HT-29 (cell line): ENCODE results near the gene MIDN. TPM values are rescaled to one million over a fixed set of nuclear protein-coding genes. Genes with fewer than 3 reads are reported as not detected.

Experiments used
- DNase-seq: peaks from one replicate; pipeline ENCODE4 v3.0.0-alpha.2; 2015; ENCODE audit warnings: low spot score
- total RNA-seq: library from RNA; depleted of rRNA; stranded (reverse); fragments of >200 nt; shearing (Covaris generic); gene quantifications from 2 replicates; pipeline ENCODE4 v1.2.3, GENCODE V29; 2014

MIDN gene
- total RNA-seq, 1 experiment from 2014 or later: 38.6 TPM

DNA sequence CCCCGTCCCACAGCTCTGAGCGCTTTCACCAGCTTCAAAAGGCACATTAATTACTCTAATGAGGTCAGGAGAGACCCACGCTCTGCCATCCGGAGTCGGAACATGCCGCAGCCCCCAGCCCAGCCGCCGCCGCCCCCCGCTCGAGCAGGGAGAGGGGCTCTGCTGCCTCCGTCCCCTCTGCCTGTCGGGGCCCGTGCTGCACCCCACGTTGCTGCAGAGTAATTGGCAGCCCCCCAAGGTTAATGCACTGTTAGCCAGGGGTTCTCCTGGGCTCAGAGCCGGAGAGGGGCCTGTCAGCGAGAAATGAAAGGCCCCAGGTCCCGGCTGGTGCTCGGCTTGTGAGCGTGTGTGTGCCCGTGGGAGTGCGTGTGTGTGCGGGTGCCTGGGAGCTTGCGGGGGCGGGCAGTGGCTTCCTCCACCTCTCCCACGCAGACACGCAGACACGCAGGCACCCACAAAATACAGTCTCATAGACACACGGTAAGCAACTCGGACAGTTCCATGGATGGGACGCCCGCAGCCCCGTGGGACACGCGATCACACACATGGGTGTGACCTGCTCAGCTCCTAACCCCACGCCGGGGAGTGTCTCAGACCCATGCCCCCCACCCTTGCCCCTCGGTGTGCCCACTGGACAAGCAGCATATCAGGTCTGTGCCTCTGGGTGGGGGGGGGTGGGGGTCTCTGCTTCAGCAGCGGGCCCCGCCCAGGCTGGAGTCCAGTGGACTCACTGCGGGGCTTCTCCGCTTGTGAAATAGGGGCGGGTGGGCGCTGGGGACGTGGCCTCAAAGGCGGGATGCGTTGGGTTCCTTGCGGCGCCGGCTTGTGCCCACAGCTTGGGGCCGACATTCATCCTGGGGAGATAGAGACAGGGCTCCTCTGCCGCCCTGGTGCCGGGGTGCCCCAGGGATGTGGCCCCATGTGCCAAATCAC lies 32.5 kb downstream of the MIDN start:
- no peak for DNase-seq

DNA sequence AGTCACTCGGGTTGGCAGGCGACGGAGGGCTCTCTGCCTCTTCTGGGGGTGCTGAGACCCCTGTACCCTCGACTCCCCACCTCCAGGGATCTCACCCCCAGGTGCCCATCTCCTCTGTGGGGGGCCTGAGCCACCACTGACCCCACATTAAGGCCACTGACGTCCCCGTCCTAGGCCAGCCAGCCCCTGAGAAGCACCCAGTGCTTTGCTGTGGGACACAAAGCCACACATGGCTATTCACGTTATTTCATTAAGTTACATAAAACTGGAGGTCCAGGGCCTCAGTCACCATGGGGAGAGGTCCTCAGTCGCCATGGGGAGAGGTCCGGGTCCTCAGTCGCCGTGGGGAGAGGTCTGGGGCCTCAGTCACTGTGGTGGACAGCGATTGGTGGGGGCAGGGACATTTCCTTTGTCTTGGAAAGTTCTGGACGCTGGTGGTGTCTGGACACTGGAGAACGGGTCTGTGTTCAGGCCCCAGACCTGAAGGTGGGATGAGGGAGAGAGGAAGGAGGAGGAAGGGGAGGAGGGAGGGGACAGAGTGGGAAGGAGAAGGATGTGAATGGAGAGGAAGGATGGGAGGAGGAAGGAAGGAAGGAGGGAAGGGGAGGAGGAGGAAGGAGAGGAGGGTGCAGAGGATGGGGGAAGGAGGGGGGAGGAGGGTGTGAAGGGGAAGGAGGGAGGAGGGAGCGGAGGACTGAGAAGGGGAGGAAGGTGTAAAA lies 33.3 kb downstream of the MIDN start:
- no peak for DNase-seq

DNA sequence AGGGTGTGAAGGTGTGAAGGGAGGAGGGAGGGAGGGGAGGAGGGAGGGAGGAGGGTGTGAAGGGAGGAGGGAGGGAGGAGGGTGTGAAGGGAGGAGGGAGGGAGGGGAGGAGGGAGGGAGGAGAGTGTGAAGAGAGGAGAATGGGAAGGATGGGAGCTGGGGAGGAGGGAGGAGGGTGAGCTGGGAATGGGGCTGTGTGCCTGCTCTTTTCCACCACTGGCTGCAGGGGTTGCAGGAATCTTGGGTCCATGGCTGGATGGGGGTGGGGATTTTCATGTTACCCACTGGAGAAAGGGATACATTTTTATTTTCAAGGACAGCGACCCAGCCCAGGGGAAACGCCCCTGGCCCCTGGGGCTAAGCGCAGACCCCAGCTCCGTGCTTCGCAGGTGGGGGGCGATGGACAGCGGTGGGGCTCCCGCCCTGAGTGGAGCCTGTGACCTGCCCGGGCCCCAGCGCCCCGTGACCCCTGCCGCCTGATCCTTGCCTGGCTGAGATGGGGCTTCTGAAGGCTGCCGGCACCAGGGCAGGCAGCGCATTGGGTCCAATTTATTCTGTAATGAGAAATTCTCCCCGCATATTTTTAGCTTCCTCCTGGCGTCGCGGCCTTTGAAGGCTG lies 34.3 kb downstream of the MIDN start:
- DNase-seq: no peak

DNA sequence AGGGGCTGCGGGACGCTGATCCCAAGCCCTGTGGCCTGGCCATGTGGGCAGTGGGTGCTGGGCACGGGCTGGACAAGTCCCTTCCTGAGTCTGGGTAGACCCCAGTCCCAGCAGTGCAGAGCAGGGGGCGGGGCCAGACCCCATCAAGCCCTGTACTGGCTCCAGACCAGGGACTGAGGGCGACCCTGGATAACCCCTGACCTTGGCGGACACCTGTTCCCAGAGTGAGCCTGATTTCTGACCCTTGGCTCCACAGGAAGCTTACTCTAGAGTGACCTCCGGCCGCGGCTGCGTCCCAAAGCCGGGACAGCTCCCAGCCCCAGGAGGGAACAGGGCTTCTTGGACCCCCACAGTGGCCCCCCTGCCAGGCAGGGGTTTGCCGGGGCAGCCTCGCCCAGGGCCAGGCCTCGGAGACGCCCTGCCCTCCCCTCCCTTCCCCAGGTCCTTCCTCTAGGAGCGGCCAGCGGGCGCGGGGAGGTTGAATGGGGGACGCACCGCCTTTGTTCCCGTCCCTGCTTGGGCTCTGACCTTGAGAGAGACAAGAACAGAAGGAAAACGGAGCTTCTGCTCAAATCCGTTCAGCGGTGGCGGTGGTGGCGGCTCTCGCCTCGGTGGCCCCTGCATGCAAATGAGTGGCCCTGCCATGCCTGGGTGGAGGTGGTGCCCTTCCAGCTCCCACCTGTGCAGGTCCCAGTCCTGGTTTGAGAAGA lies 35.0 kb downstream of the MIDN start:
- DNase-seq: no peak

DNA sequence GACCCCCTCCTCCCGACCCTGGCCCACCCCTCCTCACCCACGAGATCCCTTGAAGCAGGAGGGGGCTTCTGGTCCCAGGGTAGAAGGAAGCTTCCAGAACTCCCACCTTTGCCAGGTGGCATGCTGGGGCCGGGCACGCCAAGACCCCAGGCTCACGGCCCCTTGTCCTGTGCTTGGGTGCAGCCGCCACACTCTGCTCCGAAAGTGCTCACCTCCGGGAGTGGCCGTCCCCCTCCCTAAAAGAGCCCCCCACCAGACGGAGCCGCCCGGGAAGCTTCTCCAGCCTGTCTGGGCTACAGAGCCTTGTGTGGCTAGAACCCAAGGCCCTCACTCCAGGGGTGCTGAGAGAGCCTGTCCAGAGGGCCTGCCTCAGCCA lies 35.5 kb downstream of the MIDN start:
- DNase-seq: no peak

DNA sequence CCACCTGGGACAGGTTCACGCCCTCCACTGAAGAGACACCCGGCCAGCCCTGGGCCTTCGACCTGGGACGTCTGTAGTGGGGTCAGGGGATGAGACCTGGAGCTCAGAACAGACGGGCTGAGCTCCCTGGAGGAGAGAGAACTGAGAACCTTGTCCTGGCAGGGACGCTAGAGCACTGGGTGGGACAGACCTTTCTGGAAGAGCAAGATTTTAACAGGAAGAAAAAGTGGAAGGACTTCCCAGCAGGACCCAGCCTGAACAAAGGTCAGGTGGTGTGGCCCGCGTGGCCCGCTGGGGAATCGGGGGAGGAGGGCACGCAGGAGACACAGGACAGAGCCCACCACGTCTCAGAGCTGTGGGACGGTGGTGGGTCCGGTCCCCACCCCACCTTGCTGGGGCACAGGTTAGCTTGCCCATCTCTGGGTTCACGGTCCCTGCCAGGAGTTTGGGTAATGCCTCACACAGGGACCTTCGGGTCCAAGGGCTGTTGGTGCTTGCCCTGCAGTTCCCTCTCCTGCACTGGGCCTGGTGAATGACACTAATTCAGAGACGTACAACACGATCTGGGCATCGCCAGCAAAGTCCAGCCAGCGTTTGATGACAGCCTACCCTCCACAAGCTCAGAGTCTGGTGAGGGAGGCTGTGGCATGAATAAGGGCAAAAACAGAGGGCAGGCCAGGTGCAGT lies 36.1 kb downstream of the MIDN start:
- DNase-seq: peak; percentile 81

DNA sequence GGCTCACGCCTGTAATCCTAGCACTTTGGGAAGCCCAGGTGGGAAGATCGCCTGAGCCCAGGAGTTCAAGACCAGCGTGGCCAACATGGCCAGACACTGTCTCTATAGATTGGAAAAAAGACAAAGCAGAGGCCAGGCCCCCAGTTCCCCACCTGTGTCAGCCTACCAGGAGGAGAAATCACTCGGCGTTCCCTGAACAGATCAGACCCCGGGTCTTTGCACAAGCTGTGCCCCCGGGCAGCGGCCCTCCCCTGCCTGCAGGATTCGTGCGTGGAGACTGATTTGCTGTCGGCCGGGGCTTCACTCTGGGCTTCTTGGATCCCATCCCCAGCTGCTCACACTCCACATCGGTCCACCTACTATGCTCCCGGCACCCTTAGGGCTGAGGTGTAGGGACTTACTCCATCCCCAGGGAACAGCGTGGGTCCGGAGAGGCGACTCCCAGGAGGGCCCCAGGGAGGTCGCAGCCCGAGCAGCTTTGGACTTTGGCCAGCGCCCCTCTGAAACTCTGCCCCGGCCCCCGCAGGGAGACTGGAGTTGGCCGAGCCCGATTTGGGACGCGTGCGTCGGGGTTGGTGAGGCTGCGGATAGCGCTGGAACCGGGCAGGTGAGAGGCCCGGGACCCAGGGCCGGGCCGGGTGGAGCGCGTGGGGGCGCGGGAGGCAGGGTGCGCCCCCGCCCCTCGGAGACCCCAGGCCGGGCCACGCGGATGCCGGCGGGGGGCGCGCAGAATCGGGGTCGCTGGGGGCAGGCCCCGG lies 36.8 kb downstream of the MIDN start:
- no peak for DNase-seq

DNA sequence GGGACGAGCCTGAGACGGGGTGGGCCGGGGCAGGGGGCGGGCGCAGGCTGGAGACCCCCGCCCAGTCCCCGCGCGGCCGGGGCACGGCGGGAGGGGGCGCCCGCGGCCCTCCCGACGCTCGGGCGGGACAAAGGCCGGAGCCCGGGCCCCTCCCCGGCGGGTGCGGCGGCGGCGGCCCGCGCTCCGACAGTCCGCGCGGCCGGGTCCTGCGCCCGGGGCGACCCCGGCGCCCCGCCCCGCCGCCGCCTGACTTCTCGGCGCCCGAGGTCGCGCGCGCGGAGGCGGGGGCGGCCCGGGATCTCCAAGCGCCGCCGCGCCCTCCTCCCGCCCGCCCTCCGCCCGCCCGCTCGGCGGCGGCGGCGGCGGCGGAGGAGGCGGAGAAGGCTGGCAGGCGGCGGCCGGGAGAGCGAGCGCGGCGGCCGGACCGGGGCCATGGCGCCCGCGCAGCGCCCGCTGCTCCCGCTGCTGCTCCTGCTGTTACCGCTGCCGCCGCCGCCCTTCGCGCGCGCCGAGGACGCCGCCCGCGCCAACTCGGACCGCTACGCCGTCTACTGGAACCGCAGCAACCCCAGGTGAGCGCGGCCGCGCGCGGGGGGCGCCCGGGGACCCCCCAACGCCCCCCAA lies 37.5 kb downstream of the MIDN start, which contains the start of gene EFNA2:
Gene EFNA2, plus strand, starts transcription at position 137 of the 624 bp plus-strand sequence. Its CDS starts 296 bp downstream, at position 433.
- DNase-seq: no peak

DNA sequence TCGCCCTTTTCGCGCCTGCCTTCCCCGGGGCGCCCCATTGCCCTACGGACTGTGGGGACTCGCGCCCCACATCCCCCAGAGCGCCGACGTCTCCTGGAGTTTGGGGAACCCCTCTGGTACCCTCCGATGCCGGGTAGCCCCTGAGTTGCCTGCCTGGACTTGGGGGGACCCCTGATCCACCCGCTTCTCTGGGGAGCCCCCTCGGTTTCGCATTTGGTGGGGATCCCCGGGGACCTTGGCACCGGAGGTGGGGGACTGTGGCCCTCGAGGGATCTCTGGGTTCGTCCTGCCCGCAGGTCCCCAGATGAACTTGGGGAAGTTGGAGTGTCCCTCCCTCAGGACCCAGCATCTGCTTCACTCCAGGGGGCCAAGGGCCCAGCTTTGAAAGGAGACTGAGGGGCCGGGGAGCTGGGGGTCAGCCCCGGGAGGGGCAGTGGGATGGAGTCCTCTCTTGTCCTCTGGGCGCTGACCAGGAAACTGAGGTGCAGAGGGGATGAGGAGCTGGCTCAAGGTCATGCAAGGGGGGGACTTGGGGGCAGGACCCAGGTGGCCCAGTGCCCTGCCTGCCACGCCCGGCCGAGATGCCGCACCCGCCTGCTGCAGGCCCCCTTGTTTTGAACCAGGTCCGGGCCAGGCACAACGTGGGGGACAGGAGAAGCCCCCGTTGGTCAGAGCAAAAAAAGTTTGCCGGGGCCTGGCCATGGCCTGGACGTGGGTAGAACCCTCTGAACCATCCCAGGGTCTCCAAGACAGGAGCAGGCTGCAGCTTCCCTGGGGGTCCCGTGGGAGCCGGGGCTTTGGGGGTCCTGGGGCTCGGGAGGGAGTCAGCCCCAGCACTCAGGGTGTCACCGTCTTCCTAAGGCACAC lies 38.3 kb downstream of the MIDN start:
- no peak for DNase-seq

DNA sequence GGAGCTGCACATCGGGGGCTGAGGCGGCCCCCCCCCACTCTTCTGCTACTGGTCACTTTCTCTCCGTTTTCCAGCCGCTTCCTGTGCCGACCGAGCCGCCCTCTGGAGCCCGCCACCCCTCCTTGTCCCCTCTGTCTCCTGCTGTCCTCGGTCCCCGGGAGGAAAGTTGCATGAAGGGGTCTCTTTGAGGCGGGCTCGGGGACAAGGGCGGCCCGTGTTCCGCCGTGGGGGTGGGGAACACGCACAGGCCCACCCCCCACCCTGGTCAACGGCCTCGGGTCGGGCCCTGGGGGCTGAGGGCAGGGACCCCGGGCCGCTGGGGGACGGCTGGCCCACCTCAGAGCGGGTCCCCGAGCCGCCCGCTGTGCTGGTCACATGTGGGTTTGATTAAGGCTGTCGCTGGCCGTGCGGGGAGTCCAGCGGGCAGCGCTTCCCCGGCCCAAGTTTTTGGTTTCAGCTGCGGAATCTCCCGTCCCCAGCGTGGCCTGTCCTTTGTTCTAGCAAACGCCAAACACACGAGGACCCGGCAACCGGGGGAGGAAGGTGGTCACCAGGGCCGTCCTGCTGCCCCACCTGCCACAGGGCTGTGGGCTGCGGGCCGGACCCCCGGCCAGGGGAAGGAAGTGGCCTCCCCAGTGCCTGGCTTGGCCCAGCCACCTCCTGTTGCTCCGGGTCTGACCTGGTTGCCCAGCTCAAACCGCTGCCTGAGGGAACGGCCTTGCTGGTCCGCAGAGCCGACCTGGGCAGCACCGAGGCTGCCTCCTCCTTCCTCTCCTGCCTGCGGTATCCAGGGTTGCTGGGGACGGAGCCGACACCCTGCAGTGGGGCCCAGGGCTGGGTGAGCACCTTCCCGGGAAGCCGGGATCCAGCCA lies 39.2 kb downstream of the MIDN start:
- DNase-seq: no peak

DNA sequence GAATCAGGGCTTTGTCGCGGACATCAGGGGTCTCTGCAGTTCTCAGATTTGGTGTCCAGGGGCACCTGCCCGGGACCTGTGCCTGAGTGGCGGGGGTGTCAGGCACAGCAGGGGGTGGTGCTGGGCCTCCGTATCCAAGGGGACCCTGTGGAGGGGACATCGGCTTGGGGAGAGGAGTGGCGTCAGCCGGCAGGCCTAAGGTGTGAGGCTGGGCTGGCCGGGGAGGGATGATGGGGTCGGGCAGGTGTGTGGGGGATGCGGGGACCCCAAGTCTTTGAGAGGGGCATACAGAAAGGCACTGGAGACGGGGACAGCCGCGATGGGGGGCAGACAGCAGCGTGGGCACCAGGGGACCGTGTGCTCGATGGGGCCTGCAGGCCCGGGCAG lies 39.8 kb downstream of the MIDN start:
- DNase-seq: no peak

DNA sequence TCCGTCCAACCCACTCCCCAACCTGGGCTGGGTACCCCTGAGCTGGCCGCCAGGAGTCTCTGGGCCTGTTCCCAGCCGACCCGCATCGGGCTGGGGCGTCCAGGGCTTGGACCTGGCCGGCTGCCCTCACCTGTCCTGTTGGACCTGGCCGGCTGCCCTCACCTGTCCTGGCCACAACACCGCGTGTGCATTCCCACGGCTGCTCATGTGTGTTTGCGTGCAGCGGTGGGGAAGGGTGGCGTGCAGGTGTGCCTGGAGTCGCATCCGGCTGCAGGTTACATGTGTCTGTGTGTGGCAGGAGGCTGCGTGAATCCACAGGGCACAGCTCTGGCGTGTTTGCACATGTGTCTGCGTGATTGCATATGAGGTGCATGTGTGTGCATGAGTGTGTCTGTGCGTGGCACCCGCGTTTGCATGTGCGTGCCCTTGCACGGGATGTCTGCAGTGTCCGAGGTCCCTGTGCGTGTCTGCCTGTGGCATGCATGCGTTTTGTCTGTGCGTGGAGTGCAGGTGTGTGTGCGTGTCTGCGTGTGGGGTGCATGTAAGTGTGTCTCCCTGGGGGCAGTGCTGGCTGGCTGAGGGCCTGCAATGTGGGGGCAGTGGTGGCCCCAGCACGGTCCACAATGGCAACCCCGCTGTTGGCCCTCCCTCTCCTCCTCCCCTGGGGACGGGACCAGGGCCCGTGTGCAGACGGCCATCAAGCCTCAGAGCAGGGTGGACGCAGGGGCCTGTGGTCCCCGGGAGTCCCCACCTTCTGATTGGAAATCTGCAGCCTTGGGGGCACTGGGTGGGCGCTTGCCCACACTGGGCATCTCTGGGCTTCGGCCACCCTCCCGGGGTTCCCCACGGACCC lies 40.7 kb downstream of the MIDN start:
- DNase-seq: no peak

DNA sequence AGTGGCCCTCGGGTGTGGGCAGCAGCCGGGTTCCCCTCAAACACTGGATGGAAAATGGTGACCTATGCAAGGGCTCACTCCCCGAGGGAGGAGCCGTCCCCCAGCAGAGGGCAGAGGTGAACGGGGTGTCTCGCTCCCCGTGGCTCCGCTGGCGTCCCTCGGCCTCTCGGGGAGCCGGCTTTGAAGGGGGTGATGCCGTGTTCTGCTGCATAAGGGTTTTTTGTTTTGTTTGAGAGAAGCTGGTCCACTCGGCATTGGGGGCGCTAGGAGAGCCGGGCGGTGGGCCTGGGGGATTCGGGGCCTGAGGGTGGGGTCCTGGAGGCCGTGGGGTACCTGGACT lies 41.3 kb downstream of the MIDN start:
- DNase-seq: no peak

DNA sequence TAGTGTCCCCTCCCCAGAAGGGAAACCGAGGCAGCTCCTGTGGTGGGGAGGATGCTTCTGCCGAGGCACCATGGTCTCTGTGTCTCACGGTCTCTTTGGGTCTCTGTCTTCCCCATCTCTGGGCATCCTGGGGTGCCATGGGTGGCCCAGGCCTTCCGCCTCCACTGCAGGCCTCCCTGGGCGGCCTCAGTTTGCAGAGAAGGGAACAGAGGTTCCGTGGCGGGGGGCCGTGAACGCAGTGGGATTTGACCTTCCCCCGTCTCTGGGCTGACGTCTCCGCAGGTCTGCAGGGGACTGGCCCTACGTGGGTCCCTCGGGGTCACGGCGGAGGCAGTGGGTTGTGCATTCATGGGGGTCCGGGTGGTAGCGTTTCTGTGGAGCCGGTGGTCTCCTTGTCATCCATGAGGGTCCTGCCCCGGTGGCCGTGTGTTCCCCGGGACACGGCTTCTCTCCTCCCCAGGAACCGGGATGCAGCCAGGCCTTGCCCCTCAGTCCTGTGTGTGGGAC lies 41.9 kb downstream of the MIDN start:
- no peak for DNase-seq

DNA sequence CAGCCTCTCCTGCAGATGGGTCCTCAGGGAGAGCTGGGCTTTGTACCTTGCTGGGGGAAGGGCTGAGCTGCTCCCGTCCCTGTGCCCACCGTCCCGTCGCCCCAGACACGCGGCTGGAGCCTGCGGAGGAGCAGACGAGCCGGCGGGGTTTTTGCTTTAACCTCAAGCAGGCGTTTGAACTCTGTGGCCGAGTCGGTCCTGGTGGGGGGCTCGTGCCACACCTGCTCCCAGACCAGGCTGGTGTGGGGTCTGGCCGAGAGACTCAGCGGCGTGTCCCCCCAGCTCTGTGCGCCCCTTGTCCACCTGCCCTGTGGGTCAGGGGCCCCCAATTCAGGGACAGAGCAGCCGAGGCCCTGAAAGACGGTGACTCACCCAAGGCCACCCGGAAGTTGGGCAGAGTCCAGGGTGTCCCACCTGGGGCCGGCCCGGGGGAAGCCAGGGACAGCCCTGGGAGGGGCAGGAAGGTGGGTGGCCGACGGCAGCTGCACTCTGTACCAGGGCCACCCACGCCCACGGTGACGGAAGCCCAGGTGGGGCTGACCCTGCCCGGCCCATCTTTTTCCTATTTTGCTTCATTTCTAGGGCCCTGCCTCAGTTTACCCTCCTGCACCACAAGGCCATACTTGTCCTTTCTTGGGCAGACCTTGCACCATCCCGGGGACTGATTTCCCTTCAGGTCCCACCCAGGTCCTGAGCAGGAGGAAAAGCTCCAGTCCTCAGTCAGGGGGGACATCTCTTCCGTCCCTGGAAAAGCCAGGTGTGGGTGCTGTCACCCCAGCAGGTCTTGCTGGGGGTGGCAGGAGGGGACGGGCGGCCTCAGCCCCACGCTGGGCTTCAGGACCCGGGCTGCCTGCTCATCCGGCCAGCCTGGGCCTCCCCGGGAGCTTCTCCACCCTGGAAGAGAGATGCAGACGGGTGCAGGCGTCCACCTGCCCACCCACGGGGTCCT lies 42.6 kb downstream of the MIDN start:
- DNase-seq: peak; percentile 62
